SU-DHL-6 (cell line): ENCODE data around the gene ITGA7.

Experiments
- H2AFZ ChIP-seq: fragments of 200-600 bp; sonication (generic); 2 replicates; pipeline ENCODE4 v1.6.1; 2014; ENCODE audit warnings: low read depth, mild to moderate bottlenecking, moderate library complexity, mixed read lengths, antibody characterized with exemption, low read length; ENCODE audit not compliant: severe bottlenecking
- H3F3A ChIP-seq: fragments of 200-600 bp; shearing (Covaris generic); 2 replicates; pipeline ENCODE4 v1.6.0; 2016; ENCODE audit warnings: antibody characterized with exemption, mild to moderate bottlenecking; ENCODE audit not compliant: insufficient read depth
- H3K27ac ChIP-seq: fragments of 200-600 bp; sonication (generic); 2 replicates; pipeline ENCODE4 v1.5.1; 2016; ENCODE audit warnings: low read depth, mild to moderate bottlenecking, low read length, moderate library complexity, mixed read lengths
- H3K27me3 ChIP-seq: fragments of 200-600 bp; sonication (generic), shearing (Covaris generic); 2 replicates; pipeline ENCODE4 v1.6.0; 2014; ENCODE audit warnings: mild to moderate bottlenecking, low read length
- H3K36me3 ChIP-seq: fragments of 200-600 bp; sonication (generic); 2 replicates; pipeline ENCODE4 v1.6.1; 2014; ENCODE audit warnings: mild to moderate bottlenecking, low read length, mixed read lengths
- H3K4me2 ChIP-seq: fragments of 300-600, 200-600 bp; shearing (Covaris generic), sonication (generic); 2 replicates; pipeline ENCODE4 v1.6.0; 2014; ENCODE audit warnings: low read length, low read depth, mild to moderate bottlenecking; ENCODE audit not compliant: poor library complexity, severe bottlenecking
- H3K4me3 ChIP-seq: fragments of 200-600 bp; sonication (generic); 2 replicates; pipeline ENCODE4 v1.5.1; 2014; ENCODE audit warnings: antibody characterized with exemption, low read length, mild to moderate bottlenecking, mixed read lengths; ENCODE audit not compliant: insufficient read depth, poor library complexity, severe bottlenecking
- H3K79me2 ChIP-seq: fragments of 200-600 bp; sonication (generic); 2 replicates; pipeline ENCODE4 v1.6.1; 2014; ENCODE audit warnings: mild to moderate bottlenecking, low read length, moderate library complexity; ENCODE audit not compliant: insufficient read depth
- H3K9ac ChIP-seq: fragments of 200-600 bp; sonication (generic); 2 replicates; pipeline ENCODE4 v1.7.0; 2014; ENCODE audit warnings: mild to moderate bottlenecking, low read length
- H3K9me2 ChIP-seq: fragments of 200-600 bp; sonication (generic); replicated peaks from 2 replicates; pipeline ENCODE4 v1.6.1; 2014; ENCODE audit warnings: low read length; ENCODE audit not compliant: insufficient read depth
- H3K9me3 ChIP-seq: fragments of 200-600 bp; sonication (generic); 2 replicates; pipeline ENCODE4 v1.6.1; 2014; ENCODE audit warnings: low read length, mixed read lengths; ENCODE audit not compliant: insufficient read depth
- H4K20me1 ChIP-seq: fragments of 200-600 bp; sonication (generic); 2 replicates; pipeline ENCODE4 v1.6.1; 2014; ENCODE audit warnings: low read depth, mild to moderate bottlenecking, antibody characterized with exemption, low read length, moderate library complexity, mixed read lengths
- EZH2phosphoT487 ChIP-seq: fragments of 200-600 bp; sonication (generic), shearing (Covaris generic); conservative IDR thresholded peaks from 2 replicates; pipeline ENCODE4 v1.6.1; 2018; ENCODE audit warnings: mild to moderate bottlenecking, antibody characterized with exemption, low read length, moderate library complexity, mixed read lengths
- TF ChIP-seq, protein P1 (sequence below): fragments of 200-600 bp; sonication (generic); IDR thresholded peaks from one replicate; pipeline ENCODE4 v1.5.1; 2017; ENCODE audit warnings: antibody characterized with exemption, mild to moderate bottlenecking, low read length, moderate library complexity; ENCODE audit not compliant: insufficient read depth, poor library complexity, severe bottlenecking

Gene ITGA7

GRCh38 chr12:55666508-55666907, 41.2 kb downstream of the ITGA7 start:
- no peak overlapping the region for H3K27ac ChIP-seq
- no peak overlapping the region for H2AFZ ChIP-seq
- no peak overlapping the region for H3K9ac ChIP-seq
- no peaks in the 10 kb centered on the region for H4K20me1 ChIP-seq
- no peaks in the 10 kb centered on the region for H3K36me3 ChIP-seq
- H3K4me2 ChIP-seq: no peak overlapping the region
- no peaks in the 10 kb centered on the region for H3K27me3 ChIP-seq
- TF ChIP-seq, protein P1, sequence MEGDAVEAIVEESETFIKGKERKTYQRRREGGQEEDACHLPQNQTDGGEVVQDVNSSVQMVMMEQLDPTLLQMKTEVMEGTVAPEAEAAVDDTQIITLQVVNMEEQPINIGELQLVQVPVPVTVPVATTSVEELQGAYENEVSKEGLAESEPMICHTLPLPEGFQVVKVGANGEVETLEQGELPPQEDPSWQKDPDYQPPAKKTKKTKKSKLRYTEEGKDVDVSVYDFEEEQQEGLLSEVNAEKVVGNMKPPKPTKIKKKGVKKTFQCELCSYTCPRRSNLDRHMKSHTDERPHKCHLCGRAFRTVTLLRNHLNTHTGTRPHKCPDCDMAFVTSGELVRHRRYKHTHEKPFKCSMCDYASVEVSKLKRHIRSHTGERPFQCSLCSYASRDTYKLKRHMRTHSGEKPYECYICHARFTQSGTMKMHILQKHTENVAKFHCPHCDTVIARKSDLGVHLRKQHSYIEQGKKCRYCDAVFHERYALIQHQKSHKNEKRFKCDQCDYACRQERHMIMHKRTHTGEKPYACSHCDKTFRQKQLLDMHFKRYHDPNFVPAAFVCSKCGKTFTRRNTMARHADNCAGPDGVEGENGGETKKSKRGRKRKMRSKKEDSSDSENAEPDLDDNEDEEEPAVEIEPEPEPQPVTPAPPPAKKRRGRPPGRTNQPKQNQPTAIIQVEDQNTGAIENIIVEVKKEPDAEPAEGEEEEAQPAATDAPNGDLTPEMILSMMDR: no peak
- no peak for TF ChIP-seq EZH2phosphoT487
- no peaks in the 10 kb centered on the region for H3K79me2 ChIP-seq
- H3K9me3 ChIP-seq: no peaks in the 10 kb centered on the region
- H3K4me3 ChIP-seq: no peak overlapping the region
- H3F3A ChIP-seq: no peaks in the 10 kb centered on the region
- H3K9me2 ChIP-seq: no peaks in the 10 kb centered on the region

GRCh38 chr12:55664826-55665225, 42.9 kb downstream of the ITGA7 start:
- no peaks in the 10 kb centered on the region for H3K36me3 ChIP-seq
- H3K27me3 ChIP-seq: no peaks in the 10 kb centered on the region
- no peaks in the 10 kb centered on the region for H3F3A ChIP-seq
- H3K27ac ChIP-seq: no peak overlapping the region
- H4K20me1 ChIP-seq: no peaks in the 10 kb centered on the region
- H3K9me2 ChIP-seq: no peaks in the 10 kb centered on the region
- no peaks in the 10 kb centered on the region for H3K79me2 ChIP-seq
- H3K4me3 ChIP-seq: no peak overlapping the region
- H3K9ac ChIP-seq: no peak overlapping the region
- H3K9me3 ChIP-seq: no peaks in the 10 kb centered on the region
- no peak overlapping the region for H3K4me2 ChIP-seq
- no peak overlapping the region for H2AFZ ChIP-seq
- TF ChIP-seq EZH2phosphoT487: no peak
- TF ChIP-seq, protein P1: no peak

- Histone ChIP-seq H2AFZ (no peak overlapping the region), H3K9ac (no peak overlapping the region), H3K4me3 (no peak overlapping the region), H3K9me2 (no peaks in the 10 kb centered on the region), H3F3A (no peaks in the 10 kb centered on the region), H3K27me3 (no peaks in the 10 kb centered on the region), H4K20me1 (no peaks in the 10 kb centered on the region), H3K27ac (no peak overlapping the region), H3K4me2 (no peak overlapping the region), H3K36me3 (no peaks in the 10 kb centered on the region), H3K9me3 (no peaks in the 10 kb centered on the region), H3K79me2 (no peaks in the 10 kb centered on the region)
- TF ChIP-seq EZH2phosphoT487: no peak
- TF ChIP-seq, protein P1: no peak
Observed at GRCh38 chr12:55663391-55663790, 44.3 kb downstream of the ITGA7 start.
